Adrenal gland (tissue), 12 donors: ENCODE measurements around the gene E2F8. TPM values are rescaled to one million over a fixed set of nuclear protein-coding genes. Genes with fewer than 3 reads are reported as not detected.

Experiments used
- DNase-seq, 7 donors: peaks; one replicate each; pipeline ENCODE4 v3.0.0-alpha.2; 2019 to 2020
- H3K27ac ChIP-seq, 5 donors: fragments of 200-600 bp; sonication (generic) in 4 of 5; 1 replicate in 3 of 5; 2 replicates in 2 of 5; pipeline versions ENCODE4 v1.5.1 to v1.8.0; 2016 to 2020; ENCODE audit warnings: mild to moderate bottlenecking in 1 of 5
- H3K27me3 ChIP-seq: fragments of 200-600 bp; 2 replicates; pipeline ENCODE4 v1.8.0; 2021
- H3K36me3 ChIP-seq, 2 donors: fragments of 200-600 bp; replicated peaks in 1 of 2; 1 replicate in 1 of 2; 2 replicates in 1 of 2; pipeline versions ENCODE4 v1.5.1 to v1.8.0; 2018 to 2022
- H3K4me1 ChIP-seq, 2 donors: fragments of 200-600 bp; replicated peaks in 1 of 2; 1 replicate in 1 of 2; 2 replicates in 1 of 2; pipeline versions ENCODE4 v1.5.1 to v1.8.0; 2018 to 2021
- H3K4me3 ChIP-seq, 4 donors: fragments of 200-600 bp; sonication (generic) in 3 of 4; one replicate each; pipeline ENCODE4 v1.5.1; 2016 to 2018
- H3K9me3 ChIP-seq, 3 donors: fragments of 200-600 bp; sonication (generic) in 1 of 3; replicated peaks in 1 of 3; 1 replicate in 2 of 3; 2 replicates in 1 of 3; pipeline versions ENCODE4 v1.5.1 to v1.8.0; 2016 to 2021
- CTCF ChIP-seq, 6 experiments: fragments of 450-650 bp in 4 of 6; fragments of 200-600 bp in 2 of 6; sonication (generic) in 1 of 6; IDR thresholded peaks; 1 replicate in 5 of 6; 2 replicates in 1 of 6; pipeline versions ENCODE4 v1.5.1 to v1.8.0; 2016 to 2021; ENCODE audit warnings: antibody characterized with exemption in 6 of 6, mild to moderate bottlenecking in 2 of 6, moderate library complexity in 1 of 6
- POLR2A ChIP-seq, 2 donors: fragments of 450-650 bp; IDR thresholded peaks; one replicate each; pipeline ENCODE4 v1.6.1; 2017; ENCODE audit warnings: antibody characterized with exemption in 2 of 2, mild to moderate bottlenecking in 2 of 2, moderate library complexity in 1 of 2
- WGBS, 4 donors: extraction: QIAGEN DNeasy Blood & Tissue Kit in 2 of 4; methylation state at CpG; one replicate each; pipeline versions ENCODE4 v1.1.5 to v1.1.7; 2013 to 2017; 5-methylcytosine and 5-hydroxymethylcytosine counted together
- intact Hi-C, 2 donors: fragments of 100-400 bp; cut with DNase I; formaldehyde crosslinking; loops; one replicate each; pipeline versions ENCODE4 v1.14.1 to v1.15.0; 2022 to 2023
- polyA plus RNA-seq, 3 donors: library from polyadenylated mRNA; stranded (reverse); fragments of 200-250 nt in 2 of 3; fragments of 350-450 nt in 1 of 3; fragmentation: Illumina TruSeq in 1 of 3; extraction: RNeasy Lipid Tissue Mini Kit (QIAGEN cat#74804) in 1 of 3; gene quantifications; one replicate each; pipeline ENCODE4 v1.2.3, GENCODE V29; 2013 to 2014
- total RNA-seq, 9 donors: library from RNA; depleted of rRNA in 4 of 9; stranded (reverse); fragments of >200 nt in 4 of 9; fragments of 120-200 nt in 1 of 9; fragmentation: NEBNext Ultra II Directional in 1 of 9; extraction: Animal tissue kit (Norgen Biotek cat#: 25700) in 1 of 9; gene quantifications; one replicate each; pipeline versions ENCODE4 v1.1.0 to v1.2.4, GENCODE V29; 2013 to 2023
- donor health status: healthy with polysubstance abuse.
- donor health status: Bipolar disorder and iron deficiency.
- donor health status: DM: yes; HTN: yes; CAD: no.
- donor health status: DM: no; HTN: no; CAD: no.
- donor health status: DM: no; HTN: no; CAD: no.
- donor health status: DM: yes; HTN: yes; CAD: no.

Gene E2F8
- total and polyA plus RNA-seq, 12 donors = 0.07 to 4.4 (median 0.47) TPM; not detected in 2

- intact Hi-C loops = no loop called here
- no peak for DNase-seq
- Histone ChIP-seq H3K4me1 (no peaks in the 10 kb centered on the region), H3K27ac (no peak overlapping the region), H3K27me3 (no peaks in the 10 kb centered on the region), H3K36me3 (no peaks in the 10 kb centered on the region), H3K4me3 (no peak overlapping the region), H3K9me3 (no peaks in the 10 kb centered on the region)
- WGBS, 4 donors = 65 to 81% (median 77%) methylated on average over 3 of the region's 3 CpGs
- TF ChIP-seq CTCF (IDR thresholded peaks at IDR 0.05) (no peak), POLR2A (IDR thresholded peaks at IDR 0.05) (no peak)
Observed at GRCh38 chr11:19208959-19209546, 31.7 kb downstream of the E2F8 start.

DNA sequence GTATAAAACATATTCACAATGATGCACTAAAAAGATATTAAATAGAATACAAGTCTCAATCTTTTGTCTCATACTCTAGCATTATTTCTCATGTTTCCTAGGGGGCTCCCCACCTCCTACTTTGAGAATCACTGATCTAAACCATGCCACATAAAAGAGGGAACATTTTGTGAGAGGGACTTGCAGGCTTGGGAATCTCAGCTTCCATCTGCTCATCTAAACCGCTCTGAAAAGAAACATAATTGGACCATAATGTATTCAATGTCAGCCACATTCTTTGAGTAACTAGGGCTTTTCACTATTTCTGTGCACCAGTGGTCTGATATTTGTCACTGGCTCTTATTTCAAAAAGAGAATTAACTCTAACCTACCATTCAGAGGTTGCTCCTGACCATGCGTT lies 32.6 kb downstream of the E2F8 start:
- no peak overlapping the region for H3K4me3 ChIP-seq
- 90 to 95% (median 92%) methylated on average over 2 of the region's 2 CpGs for WGBS, 4 donors
- DNase-seq = no peak

GRCh38 chr11:19204836-19205235 lies 35.9 kb downstream of the E2F8 start:
- Histone ChIP-seq H3K4me1 (no peaks in the 10 kb centered on the region), H3K4me3 (no peak overlapping the region), H3K27me3 (no peaks in the 10 kb centered on the region), H3K36me3 (no peaks in the 10 kb centered on the region), H3K9me3 (no peaks in the 10 kb centered on the region), H3K27ac (no peak overlapping the region)
- 85 to 93% (median 89%) methylated on average over 5 of the region's 5 CpGs for WGBS, 4 donors
- no peak for TF ChIP-seq POLR2A (IDR thresholded peaks at IDR 0.05)
- intact Hi-C loops = no loop called here
- DNase-seq = no peak

More for the DNA sequence above, 32.6 kb downstream of the E2F8 start:
- intact Hi-C loops = no loop called here
- H3K9me3 ChIP-seq = no peaks in the 10 kb centered on the region
- H3K27ac ChIP-seq = no peak overlapping the region
- H3K27me3 ChIP-seq = no peaks in the 10 kb centered on the region
- no peaks in the 10 kb centered on the region for H3K36me3 ChIP-seq
- TF ChIP-seq POLR2A (IDR thresholded peaks at IDR 0.05) (no peak), CTCF (IDR thresholded peaks at IDR 0.05) (no peak)
- no peaks in the 10 kb centered on the region for H3K4me1 ChIP-seq

GRCh38 chr11:19201737-19202605 lies 38.8 kb downstream of the E2F8 start, which contains the start of gene CSRP3:
CSRP3 (minus strand) TSS chr11:19201983; CDS start chr11:19192448, 9,535 bp downstream.
- no peaks in the 10 kb centered on the region for H3K4me1 ChIP-seq
- intact Hi-C loops = no loop called here
- 66 to 79% (median 72%) methylated on average over 7 of the region's 7 CpGs for WGBS, 4 donors
- H3K27me3 ChIP-seq = no peaks in the 10 kb centered on the region
- no peak within 1 kb of the TSS for H3K4me3 ChIP-seq
- H3K27ac ChIP-seq = no peak within 1 kb of the TSS
- H3K36me3 ChIP-seq = no peaks in the 10 kb centered on the region
- peak in 1 of 7 donors; percentile 20 for DNase-seq
- no peak for TF ChIP-seq POLR2A (IDR thresholded peaks at IDR 0.05)
- no peak for TF ChIP-seq CTCF (IDR thresholded peaks at IDR 0.05)
- no peaks in the 10 kb centered on the region for H3K9me3 ChIP-seq
